Mesenteric fat pad (tissue), 1 donor: ENCODE results near the gene SELENON. TPM values are rescaled to one million over a fixed set of nuclear protein-coding genes. Genes with fewer than 3 reads are reported as not detected.

ENCODE experiments used
- DNase-seq: peaks from one replicate; pipeline ENCODE4 v3.0.0-alpha.2; 2020; ENCODE audit warnings: low spot score
- total RNA-seq: library from RNA; stranded (reverse); fragmentation: NEBNext Ultra II Directional; extraction: Animal tissue kit (Norgen Biotek cat#: 25700); gene quantifications from one replicate; pipeline ENCODE4 v1.2.1, GENCODE V29; 2021
- donor health status: DM: yes; HTN: yes; CAD: no.

The SELENON gene
- total RNA-seq, 1 donor from 2014 or later, result 108 TPM

DNA sequence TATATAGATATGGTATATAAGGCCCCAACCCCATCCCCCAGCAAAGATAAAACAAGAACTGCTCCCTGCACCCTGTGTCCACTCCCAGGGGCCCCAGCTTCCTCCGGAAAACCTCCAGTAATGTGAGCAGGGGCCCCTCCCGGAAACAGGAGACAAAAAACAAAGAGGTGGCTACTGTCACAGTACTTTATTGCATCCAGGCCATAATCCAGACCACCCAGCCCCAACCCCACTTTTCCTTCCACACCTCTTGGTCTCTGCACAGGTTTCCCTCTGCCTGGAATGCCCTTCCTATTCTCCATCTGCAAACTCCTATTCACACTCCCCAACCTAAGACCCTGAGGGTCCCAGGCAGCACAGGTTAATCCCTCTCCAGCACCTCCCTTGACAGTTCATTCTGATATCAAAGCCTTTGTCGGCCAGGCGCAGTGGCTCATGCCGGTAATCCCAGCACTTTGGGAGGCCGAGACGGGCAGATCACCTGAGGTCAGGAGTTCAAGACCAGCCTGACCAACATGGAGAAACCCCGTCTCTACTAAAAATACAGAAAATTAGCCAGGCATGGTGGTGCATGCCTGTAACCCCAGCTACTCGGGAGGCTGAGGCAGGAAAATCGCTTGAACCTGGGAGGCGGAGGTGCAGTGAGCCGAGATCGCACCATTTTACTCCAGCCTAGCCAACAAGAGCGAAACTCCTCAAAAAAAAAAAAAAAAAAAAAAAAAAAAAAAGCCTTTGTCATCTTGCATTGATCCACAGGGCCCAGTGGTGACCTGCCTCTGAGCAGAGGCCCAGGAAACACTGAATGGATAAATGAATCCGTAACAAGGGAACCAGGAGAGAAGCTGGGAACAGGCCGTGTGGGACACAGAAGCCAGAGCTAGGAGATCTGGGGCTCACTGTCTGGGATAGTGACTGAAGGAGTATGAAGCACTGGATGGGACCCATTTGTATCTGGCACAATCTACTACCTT, 61.6 kb downstream of the SELENON start:
- peak; percentile 60 for DNase-seq

DNA sequence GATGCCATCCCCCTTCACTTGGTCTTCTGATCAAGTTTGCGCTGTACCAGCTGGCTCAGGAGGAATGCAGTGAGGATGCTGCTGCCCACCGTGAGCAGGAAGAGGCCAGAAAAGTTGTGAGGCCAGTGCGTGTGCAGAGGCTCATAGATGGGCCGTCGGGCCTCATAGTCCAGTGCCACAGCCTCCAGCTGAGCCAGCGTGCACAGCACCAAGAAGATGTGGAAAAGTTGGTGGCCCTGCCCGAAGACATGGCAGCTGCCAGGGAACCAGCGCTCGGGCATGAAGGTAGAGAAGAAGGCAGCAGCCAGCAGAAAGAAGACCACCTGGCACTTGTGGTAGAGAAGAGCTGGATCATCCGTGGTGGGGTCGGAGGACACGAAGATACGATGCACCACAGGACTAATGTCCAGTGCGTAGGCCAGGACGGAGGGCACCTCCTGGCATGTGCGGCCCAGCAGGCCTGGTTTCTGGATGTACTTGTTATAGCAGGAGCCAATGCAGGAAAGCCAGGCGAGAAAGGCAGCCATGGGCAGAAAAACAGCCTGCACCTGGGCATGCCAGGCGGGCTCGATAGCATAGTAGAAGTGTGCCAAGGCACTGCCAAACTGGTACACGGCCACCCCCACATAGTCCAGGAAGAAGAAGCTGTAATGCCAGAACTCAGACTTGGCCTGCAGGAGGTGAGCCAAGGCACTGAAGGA, 62.9 kb downstream of the SELENON start:
- DNase-seq, result peak; percentile 82

DNA sequence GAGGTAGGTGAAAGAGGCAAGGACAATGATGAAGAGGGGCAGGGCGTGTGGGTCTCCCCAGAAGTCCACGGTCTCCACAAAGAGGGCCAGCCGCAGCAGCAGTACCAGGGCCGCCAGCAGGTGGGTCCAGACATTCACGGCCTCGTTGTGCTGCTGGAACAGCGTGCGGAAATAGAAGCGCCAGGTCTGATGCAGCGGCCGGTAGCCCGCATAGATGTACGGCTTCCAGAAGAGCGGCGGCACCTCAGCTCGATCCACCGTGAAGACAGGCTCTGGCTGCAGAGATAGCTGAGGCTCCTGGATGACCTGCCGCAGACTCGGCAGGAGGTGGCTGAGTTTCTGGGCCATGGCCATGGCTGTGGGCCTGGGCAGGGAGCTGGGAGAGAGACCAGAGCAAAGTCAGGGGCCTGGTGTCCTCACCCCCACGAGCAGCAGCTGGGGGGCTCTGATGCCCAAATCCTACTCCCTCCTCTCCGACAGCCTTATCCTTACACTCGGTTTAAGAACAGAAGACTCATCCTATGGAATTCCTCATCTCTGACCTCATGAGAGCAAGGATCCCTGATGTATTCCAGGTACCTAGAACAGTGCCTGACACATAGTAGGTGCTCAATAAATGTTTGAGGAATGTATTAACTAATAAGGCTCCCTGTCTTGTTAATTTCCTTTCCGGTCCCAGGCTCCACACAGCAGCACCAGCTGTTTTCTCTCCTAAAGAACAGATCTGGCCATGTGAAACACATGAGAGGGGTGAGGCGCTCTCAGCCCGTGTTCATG, 63.7 kb downstream of the SELENON start:
- DNase-seq, result peak; percentile 85

DNA sequence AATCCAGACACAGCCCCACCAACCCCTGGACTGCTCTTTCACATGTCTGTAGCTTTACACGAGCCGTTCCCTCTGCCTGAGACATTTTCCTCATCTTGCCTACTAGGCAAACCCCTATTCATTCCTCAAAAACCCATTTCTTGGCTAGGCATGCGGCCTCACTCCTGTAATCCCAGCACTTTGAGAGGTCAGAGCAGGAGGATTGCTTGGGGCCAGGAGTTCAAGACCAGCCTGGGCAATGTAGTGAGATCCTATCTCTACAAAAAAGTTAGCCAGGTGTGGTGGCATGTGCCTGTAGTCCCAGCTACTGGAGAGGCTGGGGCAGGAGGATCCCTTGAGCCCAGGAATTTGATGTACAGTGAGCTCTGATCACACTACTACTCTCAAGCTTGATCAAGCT, 64.4 kb downstream of the SELENON start:
- peak; percentile 12 for DNase-seq

DNA sequence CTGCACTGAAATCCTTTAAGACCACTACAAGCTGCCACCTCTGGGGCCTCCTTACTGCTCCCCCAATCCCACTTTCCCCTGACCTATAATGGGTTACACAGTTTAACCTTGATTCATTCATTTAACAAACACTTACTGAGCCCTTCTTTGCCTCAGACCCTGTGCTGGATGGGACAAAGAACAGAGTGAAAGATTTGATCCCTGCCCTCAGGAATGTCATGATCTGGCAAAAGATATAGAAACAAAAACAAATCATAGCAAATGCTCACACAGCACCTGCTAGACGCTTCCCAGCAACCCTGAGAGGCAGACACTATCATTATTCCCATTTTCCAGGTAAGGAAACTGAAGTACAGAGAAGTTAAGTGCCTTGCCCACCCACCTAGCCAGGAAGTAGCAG, 66.3 kb downstream of the SELENON start:
- no peak for DNase-seq

DNA sequence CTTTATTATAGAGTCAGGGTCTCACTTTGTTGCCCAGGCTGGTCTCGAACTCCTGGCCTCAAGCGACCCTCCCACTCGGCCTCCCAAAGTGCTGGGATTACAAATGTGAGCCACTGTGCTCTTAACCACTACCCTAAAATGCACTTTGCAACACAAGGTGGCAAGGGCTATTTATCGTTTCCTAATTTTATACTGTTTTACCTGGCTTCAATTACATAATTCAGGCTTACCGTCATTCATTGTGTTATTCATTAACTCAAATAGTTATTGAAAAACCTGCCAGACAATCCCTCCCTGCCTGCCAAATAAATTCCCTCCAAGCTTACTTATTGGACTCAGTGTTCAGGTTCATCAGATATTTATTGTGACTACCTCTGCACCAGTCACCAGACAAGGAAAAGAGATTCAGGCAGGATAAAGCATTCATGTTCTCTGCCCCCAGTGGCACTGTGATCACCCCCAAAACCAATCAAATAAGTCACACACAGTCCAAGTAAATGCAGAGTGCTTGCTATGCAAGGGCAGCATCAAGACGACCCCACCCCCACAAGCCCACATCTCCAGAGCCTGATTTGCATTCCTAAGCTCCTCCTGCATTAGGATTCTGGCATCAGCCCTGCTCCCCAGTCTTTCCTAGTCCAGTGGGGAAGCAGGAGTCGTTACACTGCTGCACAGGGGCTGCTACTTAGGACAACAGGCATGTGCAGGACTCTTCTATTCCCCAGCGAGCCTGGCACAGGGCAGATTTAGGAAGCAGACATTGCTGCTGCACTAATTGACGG, 67.4 kb downstream of the SELENON start:
- DNase-seq, result peak; percentile 51

Other genes starting within 250 kb of the SELENON start
- gene MAN1C1, start 183.4 kb upstream of the SELENON start, total RNA-seq, result 21.9 TPM
- 53.8 TPM for gene MTFR1L, start 19.8 kb downstream of the SELENON start, total RNA-seq
- gene AUNIP, start 59.3 kb downstream of the SELENON start, total RNA-seq, result not detected
- 7.2 TPM for gene PAQR7, start 75.5 kb downstream of the SELENON start, total RNA-seq
- gene STMN1, start 106.2 kb downstream of the SELENON start, total RNA-seq, result 39.3 TPM
- gene PAFAH2, start 197.9 kb downstream of the SELENON start, total RNA-seq, result 6.8 TPM
- not detected for gene EXTL1, start 221.6 kb downstream of the SELENON start, total RNA-seq
- gene SLC30A2, start 245.9 kb downstream of the SELENON start, total RNA-seq, result not detected